ENCODE results near the gene CPLANE1. TPM values are rescaled to one million over a fixed set of nuclear protein-coding genes. Genes with fewer than 3 reads are reported as not detected.

Gene CPLANE1
- total RNA-seq, 1 donor from 2014 or later: 14.0 TPM

DNA sequence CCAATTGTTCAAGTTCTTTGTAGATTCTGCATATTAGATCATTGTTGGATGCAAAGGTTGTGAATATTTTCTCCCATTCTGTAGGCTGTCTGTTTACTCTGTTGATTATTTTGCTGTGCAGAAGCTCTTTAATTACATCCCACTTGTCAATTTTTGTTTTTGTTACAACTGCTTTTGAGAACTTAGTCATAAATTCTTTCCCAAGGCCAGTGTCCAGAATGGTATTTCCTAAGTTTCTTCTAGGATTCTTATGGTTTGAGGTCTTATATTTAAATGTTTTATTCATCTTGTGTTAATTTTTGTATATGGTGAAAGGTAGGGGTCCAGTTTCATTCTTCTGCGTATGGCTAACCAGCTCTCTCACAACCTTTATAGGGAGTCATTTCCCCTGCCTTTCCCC, 116.5 kb downstream of the CPLANE1 start:
- H3K4me3 ChIP-seq (ENCODE audit: low read depth, low read length): no peak overlapping the region
- H3K36me3 ChIP-seq (ENCODE audit: control insufficient read depth, insufficient read depth, low read length): no peaks in the 10 kb centered on the region
- H3K27me3 ChIP-seq (ENCODE audit: control insufficient read depth, insufficient read depth, low read length): no peaks in the 10 kb centered on the region
- DNase-seq (ENCODE audit: low read depth): no peak
- TF ChIP-seq, protein P1, sequence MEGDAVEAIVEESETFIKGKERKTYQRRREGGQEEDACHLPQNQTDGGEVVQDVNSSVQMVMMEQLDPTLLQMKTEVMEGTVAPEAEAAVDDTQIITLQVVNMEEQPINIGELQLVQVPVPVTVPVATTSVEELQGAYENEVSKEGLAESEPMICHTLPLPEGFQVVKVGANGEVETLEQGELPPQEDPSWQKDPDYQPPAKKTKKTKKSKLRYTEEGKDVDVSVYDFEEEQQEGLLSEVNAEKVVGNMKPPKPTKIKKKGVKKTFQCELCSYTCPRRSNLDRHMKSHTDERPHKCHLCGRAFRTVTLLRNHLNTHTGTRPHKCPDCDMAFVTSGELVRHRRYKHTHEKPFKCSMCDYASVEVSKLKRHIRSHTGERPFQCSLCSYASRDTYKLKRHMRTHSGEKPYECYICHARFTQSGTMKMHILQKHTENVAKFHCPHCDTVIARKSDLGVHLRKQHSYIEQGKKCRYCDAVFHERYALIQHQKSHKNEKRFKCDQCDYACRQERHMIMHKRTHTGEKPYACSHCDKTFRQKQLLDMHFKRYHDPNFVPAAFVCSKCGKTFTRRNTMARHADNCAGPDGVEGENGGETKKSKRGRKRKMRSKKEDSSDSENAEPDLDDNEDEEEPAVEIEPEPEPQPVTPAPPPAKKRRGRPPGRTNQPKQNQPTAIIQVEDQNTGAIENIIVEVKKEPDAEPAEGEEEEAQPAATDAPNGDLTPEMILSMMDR (IDR thresholded peaks at IDR 0.05; ENCODE audit: insufficient read depth, low read length, poor library complexity, severe bottlenecking): no peak

- no peak overlapping the region for H3K4me3 ChIP-seq (ENCODE audit: low read depth, low read length)
- H3K36me3 ChIP-seq (ENCODE audit: control insufficient read depth, insufficient read depth, low read length): no peaks in the 10 kb centered on the region
- DNase-seq (ENCODE audit: low read depth): no peak
- no peaks in the 10 kb centered on the region for H3K27me3 ChIP-seq (ENCODE audit: control insufficient read depth, insufficient read depth, low read length)
- TF ChIP-seq, protein P1 (IDR thresholded peaks at IDR 0.05; ENCODE audit: insufficient read depth, low read length, poor library complexity, severe bottlenecking): no peak
Measured at GRCh38 chr5:37121465-37121864, 127.7 kb downstream of the CPLANE1 start.

- Histone ChIP-seq H3K27me3 (ENCODE audit: control insufficient read depth, insufficient read depth, low read length) (no peaks in the 10 kb centered on the region), H3K4me3 (ENCODE audit: low read depth, low read length) (no peak overlapping the region), H3K36me3 (ENCODE audit: control insufficient read depth, insufficient read depth, low read length) (no peaks in the 10 kb centered on the region)
- TF ChIP-seq, protein P1 (IDR thresholded peaks at IDR 0.05; ENCODE audit: insufficient read depth, low read length, poor library complexity, severe bottlenecking): no peak
- no peak for DNase-seq (ENCODE audit: low read depth)
Measured at GRCh38 chr5:37121027-37121426, 128.1 kb downstream of the CPLANE1 start.

DNA sequence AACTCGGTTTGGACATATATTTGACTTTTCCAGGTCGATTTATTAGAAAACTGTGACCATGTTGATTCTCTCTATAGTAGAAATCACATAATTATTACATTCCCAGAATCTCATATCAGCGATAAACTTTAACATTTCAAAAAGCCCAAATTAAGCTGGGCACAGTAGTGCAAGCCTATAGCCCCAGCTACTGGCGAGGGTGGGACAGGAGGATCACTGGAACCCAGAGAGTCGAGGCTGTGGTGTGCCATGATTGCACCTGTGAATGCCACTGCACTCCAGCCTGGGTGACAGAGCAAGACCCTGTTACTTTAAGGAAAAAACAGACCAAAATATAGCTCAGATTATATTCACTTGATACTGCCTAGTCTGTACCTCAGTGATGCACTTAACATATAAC, 128.9 kb downstream of the CPLANE1 start:
- H3K36me3 ChIP-seq (ENCODE audit: control insufficient read depth, insufficient read depth, low read length): no peaks in the 10 kb centered on the region
- H3K27me3 ChIP-seq (ENCODE audit: control insufficient read depth, insufficient read depth, low read length): no peaks in the 10 kb centered on the region
- no peak overlapping the region for H3K4me3 ChIP-seq (ENCODE audit: low read depth, low read length)
- no peak for DNase-seq (ENCODE audit: low read depth)
- TF ChIP-seq, protein P1 (IDR thresholded peaks at IDR 0.05; ENCODE audit: insufficient read depth, low read length, poor library complexity, severe bottlenecking): no peak

DNA sequence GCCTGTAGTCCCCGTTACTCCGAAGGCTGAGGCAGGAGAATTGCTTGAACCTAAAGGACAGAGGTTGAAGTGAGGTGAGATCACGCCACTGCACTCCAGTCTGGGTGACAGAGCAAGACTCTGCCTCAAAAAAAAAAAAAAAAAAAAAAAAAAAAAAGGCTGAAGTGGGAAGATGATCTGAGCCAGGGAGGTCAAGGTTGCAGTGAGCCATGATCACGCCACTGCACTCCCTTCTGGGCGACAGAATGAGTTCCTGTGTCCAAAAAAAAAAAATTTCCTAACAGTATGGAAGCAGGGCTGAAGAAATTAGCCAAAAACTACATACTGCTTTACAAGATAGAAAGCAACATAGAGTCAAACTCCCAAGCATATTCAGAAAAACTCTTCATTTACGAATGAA, 132.8 kb downstream of the CPLANE1 start:
- Histone ChIP-seq H3K4me3 (ENCODE audit: low read depth, low read length) (no peak overlapping the region), H3K36me3 (ENCODE audit: control insufficient read depth, insufficient read depth, low read length) (no peaks in the 10 kb centered on the region), H3K27me3 (ENCODE audit: control insufficient read depth, insufficient read depth, low read length) (no peaks in the 10 kb centered on the region)
- DNase-seq (ENCODE audit: low read depth): no peak
- TF ChIP-seq, protein P1 (IDR thresholded peaks at IDR 0.05; ENCODE audit: insufficient read depth, low read length, poor library complexity, severe bottlenecking): no peak

DNA sequence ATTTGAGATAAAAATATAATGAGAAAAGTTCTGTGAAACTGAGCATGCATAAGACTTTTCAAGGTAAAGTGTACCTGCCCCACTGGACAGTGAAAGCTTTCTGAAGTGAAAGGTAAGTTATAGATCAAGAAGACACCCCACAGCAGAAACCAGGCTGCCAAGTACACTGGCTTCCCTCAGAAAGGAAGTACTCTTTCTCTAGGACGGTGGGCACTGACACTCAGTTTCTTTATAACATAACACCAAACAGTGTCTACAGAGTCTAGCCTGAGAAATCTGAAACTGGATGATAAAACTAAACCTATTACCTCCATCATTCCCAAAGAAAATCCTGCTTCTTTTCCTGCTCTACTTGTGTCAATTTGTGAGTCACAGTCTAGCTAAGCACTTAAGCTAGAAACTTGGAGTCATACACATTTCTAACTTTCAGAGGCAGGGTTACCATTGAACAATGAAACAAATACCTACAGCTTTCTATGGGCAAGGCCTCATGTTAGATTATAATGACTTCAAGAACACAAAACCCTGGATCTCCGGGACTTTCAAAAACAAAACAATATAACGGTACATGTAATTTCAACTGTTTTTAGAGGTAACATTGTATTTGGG, 136.7 kb downstream of the CPLANE1 start:
- no peak overlapping the region for H3K4me3 ChIP-seq (ENCODE audit: low read depth, low read length)
- H3K27me3 ChIP-seq (ENCODE audit: control insufficient read depth, insufficient read depth, low read length): no peaks in the 10 kb centered on the region
- DNase-seq (ENCODE audit: low read depth): no peak
- TF ChIP-seq, protein P1 (IDR thresholded peaks at IDR 0.05; ENCODE audit: insufficient read depth, low read length, poor library complexity, severe bottlenecking): no peak
- H3K36me3 ChIP-seq (ENCODE audit: control insufficient read depth, insufficient read depth, low read length): no peaks in the 10 kb centered on the region

Measured in kidney epithelial cell (primary cell).